HG03108 (cell line): ENCODE data around the gene DAB2IP.
"Not testable (repeated sequence)": the region's sequence is repeated elsewhere in the genome, so short reads cannot be mapped to it uniquely, and the experiment has no call there.

Experiments used
- ATAC-seq: cut with Tn5 transposase; IDR thresholded peaks from one replicate; pipeline ENCODE4 v1.9.1; 2021; ENCODE audit warnings: moderate library complexity; ENCODE audit not compliant: unreplicated experiment

DAB2IP gene

DNA sequence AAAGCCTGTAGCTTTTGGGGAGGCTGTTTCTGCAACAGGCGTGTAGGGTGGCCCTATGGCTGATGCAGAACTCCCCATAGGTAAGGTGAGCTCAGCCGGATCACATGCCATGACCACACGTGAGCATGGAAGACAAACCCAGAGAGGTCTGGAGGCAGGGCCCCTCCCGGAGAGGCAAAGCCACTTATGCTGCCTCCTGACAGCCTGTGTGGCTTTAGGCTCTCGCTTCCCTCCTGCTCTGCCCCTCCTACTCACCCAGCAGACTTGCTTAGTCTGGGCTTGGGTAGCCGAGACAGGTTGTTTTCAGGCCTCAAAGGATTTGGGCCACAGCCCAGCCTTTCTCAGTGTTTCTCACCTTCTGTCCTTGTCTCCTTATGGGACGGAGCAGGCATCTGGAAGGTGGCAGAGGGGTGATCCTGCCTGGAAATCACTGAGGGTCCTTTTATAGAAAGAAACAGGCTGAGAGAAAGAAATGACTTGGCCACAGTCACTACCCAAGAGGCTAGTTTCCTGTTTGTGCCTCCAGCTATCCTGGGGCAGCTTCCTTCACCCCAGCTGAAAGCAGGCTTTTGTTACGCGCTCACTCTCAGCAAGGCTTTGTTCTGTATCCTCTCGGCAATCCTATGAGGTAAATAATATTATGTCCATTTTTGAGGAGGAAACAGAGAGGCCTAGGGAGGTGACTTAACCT is 89.9 kb downstream of the DAB2IP start:
- ATAC-seq, result no peak

DNA sequence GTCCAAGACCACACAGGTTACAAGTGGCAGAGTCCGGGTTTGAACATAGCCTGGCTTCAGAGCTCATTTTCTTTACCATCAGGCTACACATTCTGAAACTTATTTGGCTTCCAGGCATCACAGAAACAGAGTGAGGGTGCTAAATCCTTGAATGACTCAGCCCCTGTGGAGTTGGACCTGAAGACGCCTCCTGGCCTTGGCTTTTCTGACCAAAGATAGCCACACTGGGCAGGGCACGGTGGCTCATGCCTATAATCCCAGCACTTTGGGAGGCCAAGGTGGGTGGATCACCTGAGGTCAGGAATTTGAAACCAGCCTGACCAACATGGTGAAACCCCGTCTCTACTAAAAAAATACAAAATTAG is 90.5 kb downstream of the DAB2IP start:
- not testable (repeated sequence) for ATAC-seq

DNA sequence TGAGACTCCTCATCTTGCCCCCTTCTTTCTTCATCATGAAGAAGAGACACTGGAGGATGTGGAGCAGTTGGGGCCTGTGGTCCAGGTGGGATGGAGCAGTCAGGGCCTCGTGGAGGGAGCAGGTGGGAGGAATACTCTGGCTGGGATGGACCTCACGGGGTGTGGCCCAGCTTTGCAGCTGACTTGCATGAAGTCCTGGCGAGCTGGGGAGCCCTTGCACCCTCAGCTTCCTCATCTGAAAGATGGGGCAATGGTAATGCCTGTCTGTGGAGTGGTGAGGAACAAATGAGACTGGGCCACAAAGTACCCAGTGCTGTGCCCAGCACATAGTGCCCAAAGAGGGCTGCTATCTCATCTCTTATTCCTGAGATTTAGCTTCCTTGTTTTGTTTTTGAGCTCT is 91.5 kb downstream of the DAB2IP start:
- no peak for ATAC-seq

DNA sequence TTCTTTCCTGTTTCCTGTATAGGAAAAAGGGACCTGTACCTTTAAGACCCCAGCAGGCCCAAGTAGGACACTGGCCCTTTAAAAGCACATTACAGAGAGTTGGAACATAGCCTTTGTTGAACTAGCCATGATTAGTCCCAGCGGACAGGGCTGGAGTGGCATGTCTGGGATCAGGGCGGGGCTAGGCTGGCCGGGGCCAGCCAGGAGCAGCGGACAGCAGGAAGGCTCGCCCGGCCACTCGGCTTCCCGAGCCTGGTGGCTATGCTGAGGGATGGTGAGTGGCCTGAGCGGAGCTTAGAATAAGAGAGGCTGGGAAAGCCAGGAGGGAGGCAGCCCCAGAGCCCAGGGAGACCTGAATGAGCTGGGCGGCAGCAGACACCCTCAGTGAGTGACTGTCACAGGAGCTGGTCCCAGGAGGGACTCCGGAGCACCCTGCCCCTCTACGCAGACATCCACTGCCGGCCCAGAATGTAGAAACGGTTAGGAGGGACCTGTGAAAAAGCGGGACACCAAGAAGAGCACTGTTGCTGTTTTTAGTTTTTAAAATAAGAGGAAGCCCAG is 92.1 kb downstream of the DAB2IP start:
- no peak for ATAC-seq

DNA sequence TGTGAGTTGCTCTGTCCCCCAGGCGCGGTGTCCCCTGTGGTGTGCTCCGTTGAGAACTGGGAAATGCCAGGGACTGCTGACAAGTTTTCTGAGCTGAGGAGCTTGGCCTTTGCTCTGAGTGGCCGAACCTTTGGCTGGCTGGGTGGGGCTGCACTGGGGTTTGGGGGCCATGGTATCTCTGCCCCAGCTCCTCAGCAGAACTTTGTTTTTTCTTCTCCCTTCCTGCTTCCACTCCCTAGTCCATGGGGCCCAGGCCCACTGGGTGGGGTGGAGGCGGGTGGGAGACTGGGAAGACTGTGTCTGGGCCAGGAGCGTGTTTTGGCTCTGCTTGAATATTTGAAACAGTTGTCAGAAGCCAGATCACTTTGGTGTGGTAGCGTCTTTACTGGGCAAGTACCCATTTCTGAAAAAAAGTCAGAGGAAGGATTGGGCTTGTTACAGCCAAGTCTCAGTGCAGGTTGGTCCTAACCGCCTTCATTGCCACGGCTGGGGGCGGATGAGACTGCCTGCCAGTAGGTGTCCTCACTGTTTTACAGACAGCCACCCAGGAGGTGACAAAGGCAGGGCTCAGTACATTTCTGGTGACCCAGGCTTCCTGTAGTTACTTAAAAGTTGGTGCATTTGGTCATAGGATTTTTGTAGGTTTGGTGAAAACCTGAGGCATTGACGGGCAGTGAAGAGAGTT is 92.7 kb downstream of the DAB2IP start:
- no peak for ATAC-seq

DNA sequence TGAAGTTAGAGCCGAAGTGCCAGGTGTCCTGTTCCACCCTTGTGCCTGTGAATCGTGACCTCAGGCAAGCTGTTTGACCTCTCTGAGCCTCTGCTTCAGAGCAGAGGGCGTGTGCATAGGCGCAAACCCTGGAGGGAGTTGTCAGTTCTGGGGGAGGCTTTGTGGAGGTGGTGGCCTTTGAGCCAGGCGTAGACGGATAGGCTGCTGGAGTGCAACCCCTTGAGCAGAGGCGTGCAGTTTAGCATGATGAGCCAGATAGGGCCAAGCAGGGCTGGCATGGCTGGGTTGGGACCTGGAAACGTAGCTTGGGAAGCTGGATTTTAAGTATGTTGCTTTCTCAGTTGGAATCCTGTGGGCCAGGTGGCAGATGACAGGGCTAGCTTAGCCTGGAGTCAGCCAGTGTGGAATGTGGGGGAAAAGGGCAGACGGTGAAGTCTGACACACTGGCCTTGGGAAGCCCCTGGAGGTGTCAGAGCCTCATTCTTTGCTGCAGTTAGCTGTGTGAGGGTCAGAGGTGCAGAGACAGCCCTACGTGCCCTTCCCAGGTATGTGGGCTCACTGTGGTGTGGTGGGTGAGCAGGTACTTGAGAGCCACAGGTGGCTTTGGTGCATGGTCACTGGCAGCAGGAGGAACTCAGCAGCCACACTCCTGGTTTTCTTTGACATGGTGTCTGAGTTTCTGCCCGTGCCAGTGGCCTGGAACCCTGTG is 93.4 kb downstream of the DAB2IP start:
- ATAC-seq, result no peak

DNA sequence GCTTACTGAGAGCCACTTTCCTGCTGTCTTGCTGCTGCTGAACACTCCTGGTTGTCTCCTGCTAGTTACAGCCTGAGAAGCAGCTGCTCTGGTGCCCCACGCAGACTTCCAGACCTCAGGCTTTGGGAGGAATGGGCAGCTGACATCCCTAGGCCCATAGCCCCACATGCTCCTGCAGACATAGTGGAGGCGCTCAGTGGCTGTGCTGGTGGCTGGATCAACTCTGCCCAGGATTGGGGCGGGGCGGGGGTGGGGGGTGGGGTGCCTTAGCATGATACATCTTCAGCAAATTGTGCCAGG is 93.9 kb downstream of the DAB2IP start:
- ATAC-seq, result no peak

DNA sequence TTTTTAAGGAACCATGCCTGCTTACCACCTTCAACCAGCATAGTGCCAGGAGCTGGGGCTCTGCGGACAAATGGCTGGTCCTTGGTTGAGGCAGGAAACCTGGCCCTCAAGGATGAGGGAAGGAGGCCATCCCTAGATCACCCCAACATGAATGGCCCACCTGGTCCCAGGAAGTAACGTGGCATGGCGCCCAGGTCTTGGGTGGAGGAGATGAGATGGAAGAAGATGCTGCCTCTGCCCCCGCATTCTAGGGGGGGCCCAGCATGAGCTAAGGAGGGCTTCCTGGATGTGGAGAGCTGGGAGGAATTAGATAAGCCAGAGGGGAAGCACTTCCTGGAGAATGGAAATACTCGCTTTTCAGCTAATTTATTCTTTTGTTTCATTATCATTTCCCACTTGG is 95.0 kb downstream of the DAB2IP start:
- no peak for ATAC-seq

DNA sequence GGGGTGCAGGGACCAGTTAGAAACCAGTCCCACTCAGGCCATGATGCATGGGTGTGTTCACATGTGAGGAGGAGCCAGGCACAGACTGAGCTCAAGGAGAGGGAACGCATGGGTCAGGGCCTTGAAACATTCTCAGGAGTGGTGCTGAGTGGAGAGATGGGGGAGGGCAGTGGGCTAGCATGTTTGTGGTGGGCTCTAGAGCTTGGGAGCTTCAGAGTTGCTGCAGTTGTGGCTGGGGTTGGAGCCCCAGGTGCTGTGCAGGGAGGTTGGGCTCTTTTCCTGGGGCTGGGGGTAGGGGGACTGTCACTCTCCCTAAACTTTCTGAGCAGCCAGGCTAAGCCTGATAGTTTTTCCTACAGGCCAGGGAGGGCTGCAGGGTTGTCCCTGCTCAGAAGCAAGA is 95.4 kb downstream of the DAB2IP start:
- no peak for ATAC-seq

DNA sequence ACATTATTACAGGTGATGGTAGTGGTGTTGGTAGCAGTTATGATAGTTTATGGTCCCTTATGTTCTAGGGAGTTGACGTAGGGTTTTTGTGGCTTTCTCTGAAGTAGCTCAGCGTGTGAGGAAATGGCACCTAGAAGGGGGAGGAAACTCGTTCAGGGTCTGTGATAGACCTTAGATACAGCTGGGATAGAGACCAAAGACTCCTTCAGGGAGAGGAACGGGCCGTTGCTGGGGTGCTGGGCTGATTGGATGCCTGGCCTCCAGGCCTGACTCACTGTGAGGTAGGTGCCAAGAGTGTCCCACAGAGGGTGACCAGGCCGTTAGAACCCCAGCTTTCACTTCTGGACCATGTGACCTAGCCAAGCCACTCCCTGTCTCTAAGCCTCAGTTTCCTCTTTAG is 96.6 kb downstream of the DAB2IP start:
- ATAC-seq, result no peak

DNA sequence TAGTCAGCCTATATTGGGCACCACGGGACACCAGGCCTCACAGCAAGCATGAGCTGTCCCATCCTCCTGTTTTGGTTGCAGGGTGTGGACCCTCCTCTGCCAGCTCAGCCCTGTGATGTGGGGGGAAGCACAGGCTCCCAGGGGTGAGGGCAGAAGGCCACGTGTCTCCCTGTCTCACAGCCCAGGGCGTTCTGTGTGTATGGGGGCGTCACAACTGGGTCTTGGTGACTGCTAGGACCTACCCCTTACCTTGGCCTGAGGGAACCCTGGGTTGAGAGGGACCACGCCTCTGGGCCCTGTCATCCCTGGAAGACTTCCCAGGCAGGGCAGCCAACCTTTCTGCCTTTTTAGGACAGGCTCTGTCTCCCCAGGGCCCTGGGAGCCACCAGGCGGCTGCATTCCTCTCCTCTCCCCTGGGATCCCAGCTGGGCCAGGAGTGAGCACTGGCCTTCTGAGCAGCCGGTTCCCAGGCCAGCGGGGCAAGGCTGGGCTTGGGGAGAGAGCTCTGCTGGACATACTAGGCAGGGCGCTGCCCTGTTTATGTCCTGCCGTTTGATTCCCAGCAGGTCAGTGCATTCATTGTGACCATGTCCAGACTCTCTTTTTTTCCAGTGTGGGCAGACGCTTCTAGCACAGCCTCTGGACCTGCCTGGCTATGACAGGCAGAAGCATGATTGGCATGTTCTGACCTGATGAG is 97.4 kb downstream of the DAB2IP start:
- no peak for ATAC-seq

DNA sequence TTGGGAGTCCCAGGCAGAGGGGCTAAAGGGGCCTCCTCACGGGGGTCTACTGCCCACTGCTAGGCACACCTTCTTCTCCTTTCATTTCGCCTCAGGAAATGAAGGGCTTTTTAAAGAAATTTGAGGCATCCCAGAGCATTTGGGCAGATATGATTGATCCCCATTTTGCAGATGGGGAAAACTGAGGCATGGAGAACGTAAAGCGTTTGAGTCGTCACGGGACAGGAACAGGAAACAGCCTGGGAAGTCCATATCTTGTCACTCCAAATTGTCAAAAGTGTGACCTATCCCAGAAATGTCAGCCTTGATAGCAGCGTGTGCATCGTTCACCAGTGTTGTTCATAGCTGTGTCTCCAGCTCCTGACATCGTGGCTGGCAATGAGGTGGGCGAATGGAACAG is 98.2 kb downstream of the DAB2IP start:
- no peak for ATAC-seq

DNA sequence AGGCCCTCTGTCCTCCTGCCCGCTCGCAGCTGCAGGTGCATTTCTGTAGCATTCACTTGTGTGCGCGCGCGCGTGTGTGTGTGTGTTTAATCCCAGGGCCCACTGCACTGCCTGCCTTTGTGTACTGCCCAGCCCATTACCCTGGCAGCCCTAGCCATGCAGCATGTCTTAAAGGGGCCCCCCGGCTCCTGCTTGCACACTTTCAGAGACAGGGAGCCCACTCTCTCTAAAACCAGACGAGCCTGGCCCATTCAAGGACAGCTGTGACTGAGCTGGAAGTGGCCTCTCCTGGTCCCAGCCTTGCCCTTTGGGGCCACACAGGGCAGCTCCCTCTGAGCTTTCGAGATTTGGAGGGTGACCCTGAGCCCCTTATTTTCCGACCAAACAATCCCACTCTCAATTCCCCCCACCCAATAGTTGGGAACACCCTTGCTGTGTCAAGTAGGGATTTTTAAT is 98.9 kb downstream of the DAB2IP start:
- no peak for ATAC-seq

DNA sequence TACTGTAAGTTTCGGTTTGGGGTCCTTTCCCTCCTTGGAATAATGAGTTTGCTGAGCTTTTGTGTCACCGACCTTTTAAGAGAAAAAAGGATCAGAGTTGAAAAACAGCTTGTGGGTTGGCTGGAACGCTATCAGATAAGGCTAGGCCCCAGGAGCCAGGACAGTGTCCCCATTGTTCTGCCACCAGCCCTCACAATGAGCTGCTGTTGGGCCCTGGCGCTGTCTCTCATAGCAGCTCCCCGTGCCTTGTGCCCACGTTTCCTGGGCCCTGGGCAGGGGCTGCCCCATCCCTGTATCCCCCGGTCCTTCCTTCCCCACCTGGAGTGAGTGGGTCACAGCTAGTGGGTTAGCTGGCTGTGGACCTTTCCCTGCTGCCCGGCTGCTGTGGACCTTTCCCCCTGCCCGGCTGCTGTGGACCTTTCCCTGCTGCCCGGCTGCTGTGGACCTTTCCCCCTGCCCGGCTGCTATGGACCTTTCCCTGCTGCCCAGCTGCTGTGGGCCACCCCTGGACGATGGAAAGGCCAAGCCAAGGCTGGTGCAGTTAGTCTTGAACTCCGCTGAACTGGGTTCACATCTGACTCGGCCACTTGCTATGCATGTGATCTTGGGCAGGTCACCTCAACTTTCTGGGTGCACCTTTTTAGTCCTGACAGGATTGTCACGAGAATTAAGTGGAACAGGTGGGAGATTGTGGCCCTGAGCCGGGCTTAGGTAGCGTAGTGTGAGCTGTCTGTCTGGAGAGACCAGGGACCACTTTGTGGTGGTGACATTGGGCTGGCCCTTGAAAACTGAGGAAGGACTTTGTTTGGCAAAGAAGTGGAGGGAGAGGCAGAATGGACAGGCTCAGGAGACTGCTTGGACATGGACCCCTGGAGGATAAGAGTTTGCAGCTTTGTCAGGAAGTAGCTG is 99.5 kb downstream of the DAB2IP start:
- no peak for ATAC-seq

DNA sequence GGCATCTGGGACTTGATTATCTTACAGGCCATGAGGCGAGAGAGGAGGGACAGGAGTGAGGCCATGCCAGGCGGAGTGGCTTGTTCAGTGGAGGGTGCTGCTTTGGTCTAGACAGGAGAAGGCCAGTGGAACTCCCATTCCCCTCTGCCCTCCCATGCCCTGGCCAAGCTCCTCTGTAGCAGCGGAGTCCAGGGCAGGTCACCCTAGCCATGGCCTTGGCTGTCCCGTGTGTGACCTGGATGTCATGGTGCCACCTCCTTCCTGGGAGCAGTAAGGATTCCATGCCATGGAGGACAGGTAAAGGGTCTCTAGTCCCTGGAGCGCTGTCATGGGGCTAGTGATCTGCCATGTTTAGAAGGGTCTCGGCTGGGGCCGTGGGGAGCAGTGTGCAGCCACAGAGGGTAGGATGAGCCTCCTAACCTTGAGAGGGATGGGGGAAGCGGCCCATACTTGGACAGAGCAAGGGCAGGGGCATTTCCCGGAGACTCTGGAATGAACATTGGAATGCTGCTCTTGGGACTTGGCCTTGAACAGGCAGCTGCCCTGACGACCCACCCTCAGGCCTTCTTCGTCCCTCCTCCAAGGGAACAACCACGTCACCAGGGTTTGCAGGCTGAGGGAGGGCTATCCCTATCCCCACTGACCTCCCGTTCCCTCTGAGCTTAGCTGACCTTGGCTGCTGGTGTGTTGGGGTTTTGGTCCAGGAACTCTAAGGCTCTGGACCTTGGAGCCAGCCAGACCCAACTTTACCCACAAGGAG is 100.4 kb downstream of the DAB2IP start:
- ATAC-seq, result no peak

DNA sequence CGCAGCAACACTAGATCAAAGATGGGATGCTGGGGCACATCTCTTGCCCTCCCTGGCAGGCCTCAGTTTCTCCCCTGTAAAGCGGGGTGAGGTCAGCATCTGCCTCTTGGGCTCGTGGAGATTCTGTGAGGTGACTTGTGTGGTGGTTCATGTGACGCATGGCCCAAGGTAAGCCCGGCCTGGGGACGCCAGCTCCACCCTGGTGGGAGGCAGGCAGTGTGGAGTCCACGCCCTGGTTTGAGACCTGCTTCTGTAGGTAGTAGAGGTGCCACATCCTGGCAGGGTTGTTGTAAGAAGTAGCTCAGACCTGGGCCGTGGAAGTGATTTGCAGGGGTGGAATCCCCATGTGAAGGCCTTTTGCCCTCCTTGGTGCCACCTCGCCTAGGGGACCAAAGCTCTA is 101.5 kb downstream of the DAB2IP start:
- no peak for ATAC-seq

DNA sequence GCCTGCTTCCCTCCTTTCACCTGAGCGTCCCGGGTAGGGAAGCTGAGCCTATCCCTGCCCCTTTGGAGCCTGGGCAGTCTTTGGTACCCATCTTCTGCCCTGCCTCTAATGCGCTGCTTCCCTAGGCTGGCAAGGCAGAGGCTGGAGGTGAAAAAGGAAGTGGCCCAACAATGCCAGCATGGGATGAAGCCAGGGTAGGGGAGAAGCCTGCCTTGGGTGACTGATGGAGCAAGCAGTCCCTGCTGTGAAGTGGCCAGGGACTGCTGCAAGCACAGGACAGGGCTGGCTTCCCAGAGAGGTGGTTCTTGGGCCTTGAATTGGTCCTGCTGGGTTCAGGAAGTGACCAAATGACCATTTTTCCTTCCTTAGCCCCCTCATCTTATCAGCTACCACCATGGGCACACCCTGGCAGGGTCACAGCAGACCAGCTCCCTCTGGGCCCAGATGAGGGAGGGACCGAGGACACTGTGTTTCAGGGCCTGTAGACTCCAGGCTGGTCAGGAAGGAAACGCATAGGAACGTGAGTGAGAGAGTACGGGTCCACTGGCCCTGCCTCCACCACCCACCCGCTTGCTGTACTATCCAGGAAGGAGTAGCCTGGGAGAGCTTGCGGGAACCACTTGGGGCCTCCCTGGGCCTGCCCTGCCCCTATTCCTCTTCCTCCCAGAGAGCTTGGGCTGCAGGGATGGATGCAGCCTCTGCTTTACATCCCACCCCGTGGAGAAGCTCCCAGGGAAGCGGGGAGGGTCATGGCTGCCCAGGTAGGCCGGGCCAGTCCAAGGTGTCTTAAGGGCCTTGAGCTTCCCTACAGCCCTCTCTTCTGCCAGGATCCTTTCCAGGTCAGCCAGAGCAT is 102.6 kb downstream of the DAB2IP start:
- ATAC-seq, result no peak

DNA sequence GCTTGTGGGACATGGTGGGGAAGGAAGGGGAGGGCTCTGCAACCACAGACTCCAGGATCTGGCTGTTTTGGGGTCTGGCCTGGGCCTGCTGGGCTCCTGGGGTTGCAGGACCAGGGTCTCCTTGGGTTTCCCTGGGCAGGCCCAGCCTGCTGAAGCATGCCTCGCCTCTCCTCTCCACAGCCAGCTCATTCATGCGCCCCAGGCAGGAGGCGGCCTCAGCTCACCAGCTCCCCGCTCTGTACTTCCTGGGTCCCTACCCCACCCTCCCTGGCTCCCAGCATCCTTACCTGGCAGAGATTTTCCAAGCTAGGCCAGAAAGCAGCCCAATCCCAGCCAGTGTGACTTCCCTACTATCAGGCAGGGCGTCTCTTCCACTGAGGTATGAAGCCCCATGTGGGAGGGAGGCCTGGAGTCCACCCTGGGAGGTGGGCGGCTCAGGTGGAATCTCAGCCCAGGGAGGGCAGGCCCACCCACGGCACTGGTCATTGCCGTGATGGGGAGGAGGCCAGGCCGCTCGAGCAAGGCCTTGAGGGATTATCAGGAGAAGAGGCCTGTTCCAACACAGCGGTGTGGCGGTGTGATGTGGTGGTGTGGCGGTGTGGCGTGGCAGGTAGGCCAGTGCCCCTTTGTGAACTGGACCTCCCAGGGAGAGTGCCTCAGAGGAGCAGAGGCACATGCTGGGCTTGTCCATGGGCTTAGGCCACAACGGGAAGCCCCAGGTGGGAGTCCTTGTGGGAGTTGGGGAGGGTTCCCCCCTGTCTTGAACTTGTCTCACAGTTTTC is 103.4 kb downstream of the DAB2IP start:
- ATAC-seq, result no peak
